HEK293T (cell line): ENCODE data around the gene FRRS1L.

Source experiments
- ARNT ChIP-seq: fragments of 450-650 bp; IDR thresholded peaks from 2 replicates; pipeline ENCODE4 v1.6.1; 2017; ENCODE audit warnings: mild to moderate bottlenecking
- CTBP1 ChIP-seq: fragments of 450-650 bp; IDR thresholded peaks from 2 replicates; pipeline ENCODE4 v1.6.1; 2016; ENCODE audit warnings: borderline replicate concordance
- ELF4 ChIP-seq: fragments of 450-650 bp; IDR thresholded peaks from 2 replicates; pipeline ENCODE4 v1.6.1; 2017; ENCODE audit warnings: antibody characterized with exemption
- FOXK2 ChIP-seq: fragments of 450-650 bp; IDR thresholded peaks from 2 replicates; pipeline ENCODE4 v1.6.1; 2016; ENCODE audit warnings: mild to moderate bottlenecking
- FOXM1 ChIP-seq: fragments of 450-650 bp; IDR thresholded peaks from 2 replicates; pipeline ENCODE4 v1.6.1; 2017; ENCODE audit warnings: mild to moderate bottlenecking, borderline replicate concordance
- NFRKB ChIP-seq: fragments of 450-650 bp; IDR thresholded peaks from 2 replicates; pipeline ENCODE4 v1.6.1; 2016; ENCODE audit warnings: mild to moderate bottlenecking, moderate library complexity
- PKNOX1 ChIP-seq: fragments of 450-650 bp; IDR thresholded peaks from 2 replicates; pipeline ENCODE4 v1.6.1; 2016
- SP1 ChIP-seq: fragments of 450-650 bp; IDR thresholded peaks from 2 replicates; pipeline ENCODE4 v1.6.1; 2017
- SUZ12 ChIP-seq: fragments of 450-650 bp; IDR thresholded peaks from 2 replicates; pipeline ENCODE4 v1.6.1; 2016; ENCODE audit warnings: mild to moderate bottlenecking
- ZNF384 ChIP-seq: fragments of 450-650 bp; IDR thresholded peaks from 2 replicates; pipeline ENCODE4 v1.6.1; 2016

GRCh38 chr9:109149722-109150121 is 17.3 kb downstream of the FRRS1L start:
- TF ChIP-seq FOXK2 (no peak), CTBP1 (no peak), PKNOX1 (no peak), ARNT (no peak), NFRKB (no peak), FOXM1 (no peak), ELF4 (no peak), SUZ12 (no peak), ZNF384 (no peak), SP1 (no peak)
